ENCODE data around the gene POLR3GL. TPM values are rescaled to one million over a fixed set of nuclear protein-coding genes. Genes with fewer than 3 reads are reported as not detected.
A peak's percentile ranks its signal among the peaks of the same experiment; 100 is the strongest.

The POLR3GL gene
- total RNA-seq, 4 donors from 2014 or later = 7.3 to 16.7 (median 11.9) TPM

DNA sequence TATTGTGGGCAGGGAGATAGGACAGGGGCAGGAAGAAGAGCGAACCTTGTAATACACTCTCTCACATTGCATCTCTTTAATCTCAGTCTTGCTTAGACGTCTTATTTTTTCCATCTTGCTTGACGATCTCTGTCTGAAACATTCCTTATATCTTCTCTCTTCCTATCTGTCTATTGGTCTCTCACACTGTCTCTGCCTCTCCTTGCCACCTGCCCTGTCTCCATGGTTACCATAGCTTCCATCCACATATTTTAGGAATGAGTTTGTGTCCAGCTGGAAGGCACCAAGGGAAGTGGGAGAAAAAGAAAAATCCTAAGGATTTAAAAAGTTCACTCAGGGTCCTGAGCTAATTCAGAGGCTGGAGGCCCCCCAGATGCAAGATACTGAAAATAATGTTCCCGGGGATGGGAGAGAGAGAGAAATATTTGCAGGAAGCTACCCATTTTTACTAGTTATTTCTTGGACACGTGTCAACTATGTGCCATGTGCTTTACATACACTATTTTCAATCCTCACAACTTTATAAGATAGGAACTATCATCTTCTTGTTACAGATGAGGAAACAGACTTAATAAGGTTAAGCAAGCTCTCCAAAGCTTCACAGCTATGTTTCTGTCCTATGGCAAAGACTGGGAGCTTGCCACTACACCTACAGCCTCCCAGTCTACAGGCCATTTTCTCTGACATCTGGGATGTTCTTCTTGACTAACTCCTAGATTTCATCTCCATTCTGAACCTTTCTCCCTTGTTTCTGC, 1.0 kb upstream of the POLR3GL start:
- Histone ChIP-seq H3K27ac (peak overlapping the region; percentile 88), H3K9me3 (no peaks in the 10 kb centered on the region), H3K27me3 (no peaks in the 10 kb centered on the region), H3K36me3 (no peaks in the 10 kb centered on the region), H3K4me1 (peaks cover 62% of the 10 kb centered on the region), H3K4me3 (peak overlapping the region; percentile 74)
- DNase-seq (ENCODE audit: low spot score in 2 of 2) = no peak
- 22% methylated on average over 5 of the region's 5 CpGs for WGBS
- TF ChIP-seq POLR2A (IDR thresholded peaks at IDR 0.05) (no peak), POLR2AphosphoS5 (IDR thresholded peaks at IDR 0.05) (no peak), EP300 (IDR thresholded peaks at IDR 0.05) (no peak)
- TF ChIP-seq, protein P1, sequence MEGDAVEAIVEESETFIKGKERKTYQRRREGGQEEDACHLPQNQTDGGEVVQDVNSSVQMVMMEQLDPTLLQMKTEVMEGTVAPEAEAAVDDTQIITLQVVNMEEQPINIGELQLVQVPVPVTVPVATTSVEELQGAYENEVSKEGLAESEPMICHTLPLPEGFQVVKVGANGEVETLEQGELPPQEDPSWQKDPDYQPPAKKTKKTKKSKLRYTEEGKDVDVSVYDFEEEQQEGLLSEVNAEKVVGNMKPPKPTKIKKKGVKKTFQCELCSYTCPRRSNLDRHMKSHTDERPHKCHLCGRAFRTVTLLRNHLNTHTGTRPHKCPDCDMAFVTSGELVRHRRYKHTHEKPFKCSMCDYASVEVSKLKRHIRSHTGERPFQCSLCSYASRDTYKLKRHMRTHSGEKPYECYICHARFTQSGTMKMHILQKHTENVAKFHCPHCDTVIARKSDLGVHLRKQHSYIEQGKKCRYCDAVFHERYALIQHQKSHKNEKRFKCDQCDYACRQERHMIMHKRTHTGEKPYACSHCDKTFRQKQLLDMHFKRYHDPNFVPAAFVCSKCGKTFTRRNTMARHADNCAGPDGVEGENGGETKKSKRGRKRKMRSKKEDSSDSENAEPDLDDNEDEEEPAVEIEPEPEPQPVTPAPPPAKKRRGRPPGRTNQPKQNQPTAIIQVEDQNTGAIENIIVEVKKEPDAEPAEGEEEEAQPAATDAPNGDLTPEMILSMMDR (IDR thresholded peaks at IDR 0.05) = no peak

DNA sequence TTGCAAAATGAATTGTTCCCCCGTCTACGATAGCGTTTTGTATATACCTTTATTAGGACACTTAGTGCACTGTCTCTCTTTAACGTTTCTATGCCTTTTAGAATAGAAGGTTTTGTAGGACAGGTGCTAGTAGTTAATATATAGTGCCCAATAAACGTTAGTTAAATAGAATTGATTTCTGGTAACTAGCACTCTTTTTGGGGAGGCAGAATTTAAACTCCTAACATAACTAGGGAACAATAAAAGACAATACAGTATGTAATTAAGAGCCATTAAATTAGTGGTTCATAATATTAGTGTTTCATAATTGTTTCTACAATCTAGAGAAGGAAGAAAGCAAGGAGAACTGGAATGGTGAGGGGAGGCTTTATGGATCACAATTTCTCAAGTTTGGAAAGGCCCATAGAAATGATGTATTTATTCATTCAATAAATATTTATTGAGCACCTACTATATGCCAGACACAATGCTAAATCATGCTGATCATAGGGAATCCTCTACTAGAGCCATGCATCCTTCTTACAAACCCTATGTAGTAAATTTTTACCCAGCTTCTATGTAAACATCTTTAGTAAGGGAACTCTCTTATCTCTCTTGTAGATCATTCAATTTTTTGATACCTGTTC, 742 bp downstream of the POLR3GL start:
- DNase-seq (ENCODE audit: low spot score in 2 of 2) = no peak
- Histone ChIP-seq H3K27me3 (no peaks in the 10 kb centered on the region), H3K27ac (peak overlapping the region; percentile 88), H3K4me3 (peak overlapping the region; percentile 64), H3K4me1 (peaks cover 49% of the 10 kb centered on the region), H3K9me3 (no peaks in the 10 kb centered on the region), H3K36me3 (no peaks in the 10 kb centered on the region)
- TF ChIP-seq, protein P1 (IDR thresholded peaks at IDR 0.05) = no peak
- no peak for TF ChIP-seq POLR2AphosphoS5 (IDR thresholded peaks at IDR 0.05)
- TF ChIP-seq POLR2A (IDR thresholded peaks at IDR 0.05) = no peak
- no peak for TF ChIP-seq EP300 (IDR thresholded peaks at IDR 0.05)
- WGBS = 1% methylated on average over 5 of the region's 5 CpGs

DNA sequence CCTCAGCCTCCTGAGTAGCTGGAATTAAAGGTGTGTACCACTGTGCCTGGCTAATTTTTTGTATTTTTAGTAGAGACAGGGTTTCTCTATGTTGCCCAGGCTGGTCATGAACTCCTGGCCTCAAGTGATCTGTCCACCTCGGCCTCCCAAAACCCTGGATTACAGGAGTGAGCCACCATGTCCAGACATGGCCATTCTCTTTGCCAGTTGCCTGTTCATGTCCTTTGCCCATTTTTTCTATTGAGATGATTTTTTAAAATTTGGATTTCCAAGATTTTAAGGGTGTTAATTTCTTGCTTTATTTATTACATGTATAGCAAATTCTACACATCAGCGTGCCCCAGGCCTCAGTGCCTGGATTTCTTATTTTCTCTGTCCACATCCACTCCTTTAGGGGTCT, 2.8 kb downstream of the POLR3GL start:
- TF ChIP-seq, protein P1 (IDR thresholded peaks at IDR 0.05) = no peak
- no peak for TF ChIP-seq EP300 (IDR thresholded peaks at IDR 0.05)
- Histone ChIP-seq H3K9me3 (no peaks in the 10 kb centered on the region), H3K4me1 (peaks cover 29% of the 10 kb centered on the region), H3K27ac (no peak overlapping the region), H3K27me3 (no peaks in the 10 kb centered on the region), H3K36me3 (no peaks in the 10 kb centered on the region), H3K4me3 (no peak overlapping the region)
- 97% methylated on average over 2 of the region's 2 CpGs for WGBS
- no peak for DNase-seq (ENCODE audit: low spot score in 2 of 2)

DNA sequence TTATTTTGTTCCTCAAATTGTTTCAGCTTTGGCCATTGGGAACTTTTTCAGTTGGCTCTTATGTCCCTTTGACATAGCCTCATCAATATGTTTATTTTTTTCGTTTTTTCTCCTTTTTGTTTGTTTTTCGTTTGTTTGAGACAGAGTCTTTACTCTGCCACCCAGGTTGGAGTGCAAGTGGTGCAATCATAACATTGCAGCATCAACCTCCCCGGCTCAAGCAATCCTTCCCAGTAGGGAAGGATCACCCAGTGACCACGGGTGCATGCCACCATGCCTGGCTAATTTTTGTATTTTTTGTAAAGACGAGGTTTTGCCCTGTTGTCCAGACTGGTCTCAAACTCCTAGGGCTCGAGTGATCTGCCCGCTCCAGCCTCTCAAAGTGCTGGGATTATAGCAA, 8.1 kb downstream of the POLR3GL start:
- H3K4me1 ChIP-seq = peaks cover 6% of the 10 kb centered on the region
- WGBS = 86% methylated on average over 7 of the region's 7 CpGs
- no peaks in the 10 kb centered on the region for H3K27me3 ChIP-seq
- no peaks in the 10 kb centered on the region for H3K9me3 ChIP-seq
- H3K27ac ChIP-seq = no peak overlapping the region
- no peak for TF ChIP-seq EP300 (IDR thresholded peaks at IDR 0.05)
- peak in 1 of 2 donors; percentile 37 for DNase-seq (ENCODE audit: low spot score in 2 of 2)
- no peak overlapping the region for H3K4me3 ChIP-seq
- no peaks in the 10 kb centered on the region for H3K36me3 ChIP-seq

DNA sequence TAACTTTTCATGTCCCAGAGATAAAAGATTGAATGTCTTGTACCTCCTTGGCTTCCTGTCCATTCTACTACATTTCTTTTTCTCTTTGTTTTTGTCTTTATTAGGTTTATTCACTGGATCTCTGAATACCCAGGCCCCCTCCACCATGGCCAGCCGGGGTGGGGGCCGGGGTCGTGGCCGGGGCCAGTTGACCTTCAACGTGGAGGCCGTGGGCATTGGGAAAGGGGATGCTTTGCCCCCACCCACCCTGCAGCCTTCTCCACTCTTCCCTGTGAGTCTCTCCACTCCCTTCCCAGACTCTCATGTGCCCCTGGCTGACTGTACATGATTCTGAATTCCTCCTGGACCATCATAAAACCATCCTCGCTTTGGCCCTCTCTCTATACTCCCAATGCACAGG, 10.2 kb downstream of the POLR3GL start:
- Histone ChIP-seq H3K9me3 (no peaks in the 10 kb centered on the region), H3K36me3 (no peaks in the 10 kb centered on the region), H3K4me1 (peaks cover 27% of the 10 kb centered on the region), H3K27me3 (no peaks in the 10 kb centered on the region), H3K27ac (no peak overlapping the region), H3K4me3 (no peak overlapping the region)
- TF ChIP-seq EP300 (IDR thresholded peaks at IDR 0.05) (no peak), POLR2A (IDR thresholded peaks at IDR 0.05) (no peak), POLR2AphosphoS5 (IDR thresholded peaks at IDR 0.05) (no peak)
- TF ChIP-seq, protein P1 (IDR thresholded peaks at IDR 0.05) = no peak
- DNase-seq (ENCODE audit: low spot score in 2 of 2) = peak in 1 of 2 donors; percentile 48
- WGBS = 84% methylated on average over 7 of the region's 7 CpGs
